Measurements from ENCODE around the gene RNF167. TPM values are rescaled to one million over a fixed set of nuclear protein-coding genes. Genes with fewer than 3 reads are reported as not detected.

RNF167 gene
- total and polyA plus RNA-seq, 4 donors = 15.9 to 72.6 (median 24.4) TPM

DNA sequence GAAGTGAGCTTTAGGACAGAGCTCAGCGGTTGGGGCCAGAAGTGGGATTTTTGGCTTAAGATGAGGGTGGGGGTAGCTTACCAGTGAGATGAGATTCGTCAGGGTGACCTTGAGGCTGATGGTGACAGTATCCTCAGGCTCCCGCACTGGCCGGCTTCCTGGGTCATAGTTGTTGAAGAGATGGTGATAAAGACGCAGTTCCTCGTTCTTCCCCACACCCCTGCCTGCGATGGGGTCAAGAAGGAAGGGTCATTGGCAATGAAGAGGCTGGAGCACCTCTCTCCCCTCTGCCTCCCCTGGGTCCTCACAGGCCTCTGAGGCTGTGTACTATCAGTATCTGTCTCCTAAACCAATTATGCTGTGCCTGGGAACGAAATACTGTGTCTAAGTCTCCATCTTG, 37.5 kb upstream of the RNF167 start:
- WGBS = 66% methylated on average over 8 of the region's 8 CpGs
- no peaks in the 10 kb centered on the region for H3K36me3 ChIP-seq (ENCODE audit: control insufficient read depth in 4 of 4, insufficient read depth in 3 of 4, low read depth in 1 of 4, low read length in 3 of 4)
- peaks cover 5 to 33% (median 21%) of the 10 kb centered on the region in 4 donors for H3K4me1 ChIP-seq (ENCODE audit: control insufficient read depth in 4 of 4, insufficient read depth in 4 of 4, low read length in 3 of 4)
- no peak overlapping the region for H3K9ac ChIP-seq (ENCODE audit: low read depth in 1 of 2, low read length in 2 of 2)
- H3K27ac ChIP-seq (ENCODE audit: low read depth in 1 of 2, low read length in 2 of 2) = peak overlapping the region in 1 of 2 donors; percentile 36
- no peak for DNase-seq (ENCODE audit: low spot score)
- H3K4me3 ChIP-seq (ENCODE audit: low read depth in 1 of 3, low read length in 3 of 3) = no peak overlapping the region
- H3K9me3 ChIP-seq (ENCODE audit: control insufficient read depth in 4 of 4, low read length in 3 of 4) = no peaks in the 10 kb centered on the region
- no peak for TF ChIP-seq HNF4A (conservative IDR thresholded peaks at IDR 0.05)
- TF ChIP-seq, protein P1, sequence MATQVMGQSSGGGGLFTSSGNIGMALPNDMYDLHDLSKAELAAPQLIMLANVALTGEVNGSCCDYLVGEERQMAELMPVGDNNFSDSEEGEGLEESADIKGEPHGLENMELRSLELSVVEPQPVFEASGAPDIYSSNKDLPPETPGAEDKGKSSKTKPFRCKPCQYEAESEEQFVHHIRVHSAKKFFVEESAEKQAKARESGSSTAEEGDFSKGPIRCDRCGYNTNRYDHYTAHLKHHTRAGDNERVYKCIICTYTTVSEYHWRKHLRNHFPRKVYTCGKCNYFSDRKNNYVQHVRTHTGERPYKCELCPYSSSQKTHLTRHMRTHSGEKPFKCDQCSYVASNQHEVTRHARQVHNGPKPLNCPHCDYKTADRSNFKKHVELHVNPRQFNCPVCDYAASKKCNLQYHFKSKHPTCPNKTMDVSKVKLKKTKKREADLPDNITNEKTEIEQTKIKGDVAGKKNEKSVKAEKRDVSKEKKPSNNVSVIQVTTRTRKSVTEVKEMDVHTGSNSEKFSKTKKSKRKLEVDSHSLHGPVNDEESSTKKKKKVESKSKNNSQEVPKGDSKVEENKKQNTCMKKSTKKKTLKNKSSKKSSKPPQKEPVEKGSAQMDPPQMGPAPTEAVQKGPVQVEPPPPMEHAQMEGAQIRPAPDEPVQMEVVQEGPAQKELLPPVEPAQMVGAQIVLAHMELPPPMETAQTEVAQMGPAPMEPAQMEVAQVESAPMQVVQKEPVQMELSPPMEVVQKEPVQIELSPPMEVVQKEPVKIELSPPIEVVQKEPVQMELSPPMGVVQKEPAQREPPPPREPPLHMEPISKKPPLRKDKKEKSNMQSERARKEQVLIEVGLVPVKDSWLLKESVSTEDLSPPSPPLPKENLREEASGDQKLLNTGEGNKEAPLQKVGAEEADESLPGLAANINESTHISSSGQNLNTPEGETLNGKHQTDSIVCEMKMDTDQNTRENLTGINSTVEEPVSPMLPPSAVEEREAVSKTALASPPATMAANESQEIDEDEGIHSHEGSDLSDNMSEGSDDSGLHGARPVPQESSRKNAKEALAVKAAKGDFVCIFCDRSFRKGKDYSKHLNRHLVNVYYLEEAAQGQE (IDR thresholded peaks at IDR 0.05) = no peak
- no peak for TF ChIP-seq FOXA1 (IDR thresholded peaks at IDR 0.05)
- no peak for TF ChIP-seq NR2F2 (IDR thresholded peaks at IDR 0.05)
- TF ChIP-seq, protein P2, sequence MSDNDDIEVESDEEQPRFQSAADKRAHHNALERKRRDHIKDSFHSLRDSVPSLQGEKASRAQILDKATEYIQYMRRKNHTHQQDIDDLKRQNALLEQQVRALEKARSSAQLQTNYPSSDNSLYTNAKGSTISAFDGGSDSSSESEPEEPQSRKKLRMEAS (IDR thresholded peaks at IDR 0.05) = no peak
- no peak for TF ChIP-seq YY1 (IDR thresholded peaks at IDR 0.05)
- no peak for TF ChIP-seq RAD21 (IDR thresholded peaks at IDR 0.05)
- TF ChIP-seq TAF1 (conservative IDR thresholded peaks at IDR 0.05) = no peak
- TF ChIP-seq JUND (IDR thresholded peaks at IDR 0.05) = no peak
- no peak for TF ChIP-seq SP1 (IDR thresholded peaks at IDR 0.05)
- TF ChIP-seq, protein P3, sequence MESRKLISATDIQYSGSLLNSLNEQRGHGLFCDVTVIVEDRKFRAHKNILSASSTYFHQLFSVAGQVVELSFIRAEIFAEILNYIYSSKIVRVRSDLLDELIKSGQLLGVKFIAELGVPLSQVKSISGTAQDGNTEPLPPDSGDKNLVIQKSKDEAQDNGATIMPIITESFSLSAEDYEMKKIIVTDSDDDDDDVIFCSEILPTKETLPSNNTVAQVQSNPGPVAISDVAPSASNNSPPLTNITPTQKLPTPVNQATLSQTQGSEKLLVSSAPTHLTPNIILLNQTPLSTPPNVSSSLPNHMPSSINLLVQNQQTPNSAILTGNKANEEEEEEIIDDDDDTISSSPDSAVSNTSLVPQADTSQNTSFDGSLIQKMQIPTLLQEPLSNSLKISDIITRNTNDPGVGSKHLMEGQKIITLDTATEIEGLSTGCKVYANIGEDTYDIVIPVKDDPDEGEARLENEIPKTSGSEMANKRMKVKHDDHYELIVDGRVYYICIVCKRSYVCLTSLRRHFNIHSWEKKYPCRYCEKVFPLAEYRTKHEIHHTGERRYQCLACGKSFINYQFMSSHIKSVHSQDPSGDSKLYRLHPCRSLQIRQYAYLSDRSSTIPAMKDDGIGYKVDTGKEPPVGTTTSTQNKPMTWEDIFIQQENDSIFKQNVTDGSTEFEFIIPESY (IDR thresholded peaks at IDR 0.05) = no peak
- TF ChIP-seq FOXA2 (IDR thresholded peaks at IDR 0.05) = no peak
- TF ChIP-seq GABPA (IDR thresholded peaks at IDR 0.05 in 1 of 2, conservative IDR thresholded peaks at IDR 0.05 in 1 of 2) = no peak
- no peak for TF ChIP-seq EGR1 (IDR thresholded peaks at IDR 0.05; ENCODE audit: low read depth in 2 of 2)
- no peak for TF ChIP-seq HNF4G (IDR thresholded peaks at IDR 0.05)
- TF ChIP-seq, protein P4, sequence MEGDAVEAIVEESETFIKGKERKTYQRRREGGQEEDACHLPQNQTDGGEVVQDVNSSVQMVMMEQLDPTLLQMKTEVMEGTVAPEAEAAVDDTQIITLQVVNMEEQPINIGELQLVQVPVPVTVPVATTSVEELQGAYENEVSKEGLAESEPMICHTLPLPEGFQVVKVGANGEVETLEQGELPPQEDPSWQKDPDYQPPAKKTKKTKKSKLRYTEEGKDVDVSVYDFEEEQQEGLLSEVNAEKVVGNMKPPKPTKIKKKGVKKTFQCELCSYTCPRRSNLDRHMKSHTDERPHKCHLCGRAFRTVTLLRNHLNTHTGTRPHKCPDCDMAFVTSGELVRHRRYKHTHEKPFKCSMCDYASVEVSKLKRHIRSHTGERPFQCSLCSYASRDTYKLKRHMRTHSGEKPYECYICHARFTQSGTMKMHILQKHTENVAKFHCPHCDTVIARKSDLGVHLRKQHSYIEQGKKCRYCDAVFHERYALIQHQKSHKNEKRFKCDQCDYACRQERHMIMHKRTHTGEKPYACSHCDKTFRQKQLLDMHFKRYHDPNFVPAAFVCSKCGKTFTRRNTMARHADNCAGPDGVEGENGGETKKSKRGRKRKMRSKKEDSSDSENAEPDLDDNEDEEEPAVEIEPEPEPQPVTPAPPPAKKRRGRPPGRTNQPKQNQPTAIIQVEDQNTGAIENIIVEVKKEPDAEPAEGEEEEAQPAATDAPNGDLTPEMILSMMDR (IDR thresholded peaks at IDR 0.05; ENCODE audit: low read depth, low read length, missing input control) = no peak
- H3K27me3 ChIP-seq (ENCODE audit: control insufficient read depth in 4 of 4, insufficient read depth in 4 of 4, low read length in 3 of 4) = no peaks in the 10 kb centered on the region

Measured in liver (tissue), 9 donors.